ENCODE results near the gene HERPUD2.

Gene HERPUD2, protein sequence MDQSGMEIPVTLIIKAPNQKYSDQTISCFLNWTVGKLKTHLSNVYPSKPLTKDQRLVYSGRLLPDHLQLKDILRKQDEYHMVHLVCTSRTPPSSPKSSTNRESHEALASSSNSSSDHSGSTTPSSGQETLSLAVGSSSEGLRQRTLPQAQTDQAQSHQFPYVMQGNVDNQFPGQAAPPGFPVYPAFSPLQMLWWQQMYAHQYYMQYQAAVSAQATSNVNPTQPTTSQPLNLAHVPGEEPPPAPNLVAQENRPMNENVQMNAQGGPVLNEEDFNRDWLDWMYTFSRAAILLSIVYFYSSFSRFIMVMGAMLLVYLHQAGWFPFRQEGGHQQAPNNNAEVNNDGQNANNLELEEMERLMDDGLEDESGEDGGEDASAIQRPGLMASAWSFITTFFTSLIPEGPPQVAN

GRCh38 chr7:35694784-35695472, at the start of gene HERPUD2:
Gene HERPUD2, minus strand, starts transcription at chr7:35695135. Its CDS starts 805 bp downstream, at chr7:35694330.
- DNase-seq: peak; percentile 73 to 89 (median 81)

DNA sequence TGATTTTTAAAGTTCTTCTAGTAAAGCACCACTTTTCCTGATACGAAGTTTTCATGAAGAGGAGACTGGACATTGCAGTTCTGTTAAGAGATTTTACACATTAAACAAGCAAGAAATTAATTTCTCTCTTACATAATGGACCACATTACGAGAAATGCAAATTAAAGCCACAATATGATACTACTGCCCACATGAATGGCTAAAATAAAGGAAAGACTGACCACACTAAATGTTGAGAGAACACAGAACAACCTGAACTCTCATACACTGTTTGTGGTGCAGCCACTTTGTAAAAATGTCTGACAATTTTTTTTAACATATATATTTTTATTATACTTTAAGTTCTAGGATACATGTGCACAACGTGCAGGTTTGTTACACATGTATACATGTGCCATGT, 44.0 kb upstream of the HERPUD2 start:
- no peak for DNase-seq

- DNase-seq: no peak
Observed at GRCh38 chr7:35736725-35737124, 41.8 kb upstream of the HERPUD2 start.

GRCh38 chr7:35735396-35735795, 40.5 kb upstream of the HERPUD2 start:
- DNase-seq: no peak

- no peak for DNase-seq
Observed at GRCh38 chr7:35734001-35734483, 39.1 kb upstream of the HERPUD2 start.

GRCh38 chr7:35731349-35731748, 36.4 kb upstream of the HERPUD2 start:
- DNase-seq: no peak

DNA sequence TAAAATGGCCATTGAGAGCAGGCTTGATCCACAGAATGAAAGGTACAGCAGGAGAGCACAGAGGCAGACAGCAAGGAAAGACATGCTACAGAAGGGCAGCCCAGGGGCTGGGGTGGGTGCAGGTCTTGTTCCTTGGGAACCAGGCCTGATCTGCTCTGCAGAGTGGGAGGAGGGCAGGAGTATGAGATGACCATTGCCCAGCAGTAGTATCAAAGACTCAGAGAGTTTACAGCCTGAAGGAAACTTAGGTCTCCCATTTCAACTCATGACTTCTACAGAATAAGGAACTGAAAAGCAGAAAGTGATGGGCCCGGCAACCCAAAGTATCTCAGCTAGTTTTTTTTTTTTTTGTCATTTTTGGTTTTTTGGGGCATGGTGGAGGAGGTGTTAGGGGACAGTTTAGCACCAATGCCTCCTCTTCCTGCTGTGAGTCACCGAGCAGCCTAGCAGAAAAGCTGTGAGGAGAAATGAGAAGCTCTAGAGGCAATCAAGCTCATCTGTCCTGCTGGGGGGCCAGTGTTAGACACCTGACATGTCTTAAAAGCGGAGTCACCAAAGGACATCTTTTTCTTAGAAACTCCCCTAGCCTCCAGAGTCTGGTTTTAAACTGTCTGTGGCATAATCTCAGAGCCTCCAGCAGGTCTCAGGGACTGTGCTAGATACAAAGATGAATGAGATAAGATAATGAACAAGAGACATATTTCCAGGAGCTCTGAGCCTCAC, 34.3 kb upstream of the HERPUD2 start:
- DNase-seq: no peak

DNA sequence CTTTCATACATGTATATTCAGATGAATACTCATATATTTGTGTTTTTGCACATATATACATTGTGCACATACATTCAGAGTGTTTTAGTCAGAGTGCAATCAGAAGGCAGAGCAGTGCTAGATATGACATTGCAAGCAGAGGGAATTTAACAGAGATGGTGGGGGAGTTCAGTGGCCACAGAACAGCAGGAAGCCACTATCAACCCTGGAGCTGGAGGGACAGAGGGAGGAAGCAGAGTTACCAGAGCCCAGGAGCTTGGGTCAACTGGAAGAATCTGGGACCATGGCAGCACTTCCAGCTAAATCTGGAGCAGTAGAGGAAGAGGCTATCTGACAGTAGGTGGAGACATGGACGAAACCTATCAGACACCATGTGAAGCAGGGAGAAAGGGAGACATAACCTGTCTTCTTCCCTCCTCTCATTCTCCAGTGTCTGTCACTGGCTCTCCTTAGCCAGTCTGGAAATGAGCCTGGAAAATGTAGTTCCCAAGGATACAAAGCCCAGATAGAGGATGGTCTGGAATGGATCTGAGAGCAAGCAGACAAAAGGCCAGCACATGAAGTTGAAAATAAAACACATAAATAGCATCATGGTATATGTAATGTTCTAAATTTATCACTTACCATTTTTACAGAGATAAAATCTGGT, 33.6 kb upstream of the HERPUD2 start:
- DNase-seq: no peak

DNA sequence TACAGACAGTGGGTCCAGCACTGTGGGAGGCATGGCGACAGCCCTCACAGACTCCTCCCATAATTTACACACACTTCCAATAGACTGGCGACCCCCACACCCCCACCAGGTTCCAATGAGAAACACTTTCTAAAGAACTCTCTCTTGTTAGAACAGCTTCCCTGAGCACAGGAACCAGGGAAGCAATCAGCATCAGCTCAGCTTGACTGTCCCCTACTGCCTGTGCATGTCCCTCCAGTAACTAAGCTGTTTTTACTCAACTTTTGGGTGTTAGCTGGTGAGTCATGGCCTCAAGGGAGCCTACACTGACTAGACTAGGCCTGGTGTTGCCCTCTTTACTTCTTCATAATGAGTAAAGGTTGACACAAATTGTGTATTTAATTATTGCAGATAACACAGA, 32.6 kb upstream of the HERPUD2 start:
- DNase-seq: no peak

DNA sequence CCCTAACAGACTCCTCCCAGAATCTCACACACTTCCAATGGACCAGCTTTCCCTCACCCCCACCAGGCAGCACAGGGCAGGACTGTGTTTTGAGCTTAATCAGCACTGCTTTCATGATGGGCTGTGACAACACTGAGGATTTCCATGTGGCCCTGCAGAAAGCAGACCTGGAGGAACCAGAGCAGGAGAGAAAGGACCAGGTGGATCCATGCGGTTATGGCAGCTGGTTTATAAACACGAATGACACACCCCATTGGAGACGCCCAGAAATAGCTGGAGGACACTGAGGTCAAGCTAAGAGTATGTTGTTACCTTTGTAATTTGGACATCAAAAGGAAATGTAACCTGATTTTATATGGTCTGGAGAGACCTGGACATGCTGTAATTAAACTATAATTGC, 31.7 kb upstream of the HERPUD2 start:
- no peak for DNase-seq

DNA sequence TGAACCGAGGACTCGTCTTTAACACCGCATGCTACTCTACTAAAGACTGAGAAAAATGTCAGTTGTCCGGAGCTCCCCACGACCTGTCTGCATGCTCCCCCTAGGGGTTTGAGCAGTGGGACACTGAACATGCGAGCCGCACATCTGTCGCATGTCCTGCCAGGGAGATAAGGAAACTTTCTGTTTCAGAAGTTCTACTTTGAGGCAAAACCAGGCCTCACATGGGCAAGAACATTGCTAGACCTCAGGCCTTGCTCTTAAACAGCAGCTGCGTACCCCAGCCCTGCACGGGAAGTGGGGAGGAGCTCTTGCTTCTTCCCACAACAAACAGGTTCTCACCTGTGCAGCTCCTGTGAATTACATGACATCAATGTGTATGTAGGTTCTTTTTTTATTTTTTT, 30.3 kb upstream of the HERPUD2 start:
- DNase-seq: peak in 1 of 4 experiments; percentile 51

- DNase-seq: no peak
Observed at GRCh38 chr7:35723011-35723410, 28.1 kb upstream of the HERPUD2 start.

GRCh38 chr7:35722054-35722849, 27.3 kb upstream of the HERPUD2 start:
- DNase-seq: no peak

DNA sequence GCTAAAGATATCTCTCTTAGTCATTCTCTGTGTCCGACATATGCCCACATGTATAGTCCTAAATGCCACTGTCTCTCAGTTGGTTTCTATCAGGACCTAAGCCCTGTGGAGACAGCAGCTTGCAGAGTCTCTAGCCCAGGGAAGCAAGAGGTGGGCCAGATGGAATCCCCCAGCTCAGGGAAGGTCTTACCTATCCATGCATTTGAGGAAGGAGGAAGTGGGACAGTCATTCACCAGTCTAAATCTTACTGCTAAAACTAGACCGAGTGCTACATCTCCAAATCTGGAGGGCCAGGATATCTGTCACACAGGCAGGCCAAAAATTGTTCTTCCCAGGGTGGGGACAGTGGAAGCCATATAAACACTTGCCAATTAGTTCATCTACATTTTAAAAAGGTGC, 26.4 kb upstream of the HERPUD2 start:
- DNase-seq: no peak

DNA sequence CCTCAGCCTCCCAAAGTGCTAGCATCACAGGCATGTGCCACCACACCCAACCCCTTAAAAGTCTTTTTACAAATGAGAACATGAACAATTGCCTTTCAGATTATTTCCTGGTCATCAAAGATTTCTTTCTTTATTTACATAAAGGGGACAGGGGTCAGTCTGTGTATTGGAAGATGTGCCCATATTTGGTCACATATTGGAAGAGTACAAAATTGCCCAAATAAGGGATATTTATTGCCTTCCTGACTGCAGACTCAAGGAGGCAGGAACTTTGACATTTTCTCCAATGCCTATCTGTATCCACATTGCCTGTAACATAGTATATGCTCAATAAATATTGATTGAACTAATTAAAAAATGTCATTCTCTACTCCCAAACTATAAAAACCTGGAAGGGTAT, 25.9 kb upstream of the HERPUD2 start:
- DNase-seq: no peak

- DNase-seq: no peak
Observed at GRCh38 chr7:35720032-35720431, 25.1 kb upstream of the HERPUD2 start.

- DNase-seq: no peak
Observed at GRCh38 chr7:35718047-35718446, 23.1 kb upstream of the HERPUD2 start.

DNA sequence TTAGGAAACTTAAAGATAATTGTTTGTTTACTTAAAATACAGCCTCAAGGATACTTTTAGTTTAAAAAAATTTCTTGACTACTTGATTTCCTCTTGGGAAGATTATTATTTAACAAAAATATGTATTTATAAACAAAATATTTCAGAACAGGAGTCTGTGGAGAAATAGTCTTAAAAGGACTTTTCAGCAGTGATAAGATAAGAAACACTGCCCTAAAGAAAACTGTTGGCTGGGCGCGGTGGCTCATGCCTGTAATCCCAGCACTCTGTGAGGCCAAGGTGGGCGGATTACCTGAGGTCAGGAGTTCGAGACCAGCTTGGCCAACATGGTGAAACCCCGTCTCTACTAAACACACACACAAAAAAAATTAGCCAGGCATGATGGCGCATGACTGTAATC, 22.6 kb upstream of the HERPUD2 start:
- no peak for DNase-seq

DNA sequence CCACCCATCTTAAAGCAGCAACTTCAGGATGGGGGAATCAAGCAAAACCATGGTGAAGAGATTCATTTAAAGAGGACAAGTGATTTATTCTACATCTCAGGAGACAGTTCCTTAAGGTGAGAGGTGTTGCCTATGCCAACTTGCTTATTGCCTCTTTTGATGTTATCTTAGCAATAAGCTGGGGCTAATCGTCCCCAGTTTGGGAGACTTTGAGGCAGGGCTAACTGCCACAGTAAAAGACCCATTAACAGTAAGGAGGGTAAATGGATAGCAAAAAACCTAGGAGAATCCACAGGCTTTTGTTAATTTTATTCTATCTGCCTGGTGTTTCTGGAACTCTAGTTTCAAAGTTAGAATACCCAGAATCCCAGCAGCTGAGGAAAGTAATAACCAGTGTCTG, 22.1 kb upstream of the HERPUD2 start:
- no peak for DNase-seq

- no peak for DNase-seq
Observed at GRCh38 chr7:35716038-35716803, 21.3 kb upstream of the HERPUD2 start.

DNA sequence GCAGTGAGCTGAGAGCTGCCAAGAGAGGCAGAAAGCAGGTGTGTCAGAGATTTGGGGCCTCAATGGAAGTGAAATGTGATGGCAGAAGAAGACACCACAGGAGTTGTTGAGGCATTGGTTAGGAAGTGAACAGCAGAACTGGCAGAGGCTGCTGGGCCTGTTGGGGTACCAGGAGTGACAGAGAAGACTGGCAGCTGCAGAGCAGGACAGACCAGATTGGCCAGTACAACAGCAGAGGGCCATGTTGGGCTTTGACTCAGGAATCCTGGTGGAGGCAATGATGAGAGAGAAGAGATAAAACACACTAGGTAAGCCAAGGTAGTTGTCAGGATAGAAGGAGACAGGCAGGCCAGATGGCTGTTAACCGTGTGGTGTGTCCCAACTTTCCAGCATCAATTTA, 19.9 kb upstream of the HERPUD2 start:
- DNase-seq: no peak

All from activated naive CD4-positive, alpha-beta T cell (primary cell).